Skin of body (tissue), 2 donors: ENCODE data around the gene NRN1. TPM values are rescaled to one million over a fixed set of nuclear protein-coding genes. Genes with fewer than 3 reads are reported as not detected.

ENCODE experiments used
- DNase-seq: peaks from one replicate; lab custom pipeline; 2025; lab: John Stamatoyannopoulos, UW
- total RNA-seq: library from RNA; depleted of rRNA; stranded (reverse); fragments of >200 nt; gene quantifications from one replicate; pipeline ENCODE4 v1.2.3, GENCODE V29; 2014

NRN1 gene
- total RNA-seq, 1 donor from 2014 or later = 19.7 TPM

GRCh38 chr6:6002848-6003620 lies 3.7 kb downstream of the NRN1 start:
- DNase-seq = no peak

GRCh38 chr6:6002005-6002847 lies 4.5 kb downstream of the NRN1 start:
- no peak for DNase-seq

GRCh38 chr6:6001443-6001842 lies 5.3 kb downstream of the NRN1 start:
- no peak for DNase-seq

GRCh38 chr6:5999688-6000608 lies 6.8 kb downstream of the NRN1 start:
- no peak for DNase-seq

GRCh38 chr6:5998711-5999687 lies 7.7 kb downstream of the NRN1 start:
- DNase-seq = peak; percentile 46

- DNase-seq = no peak
Measured at GRCh38 chr6:5998236-5998635, 8.5 kb downstream of the NRN1 start.

GRCh38 chr6:5997420-5997987 lies 9.2 kb downstream of the NRN1 start:
- DNase-seq = no peak

- peak; percentile 87 for DNase-seq
Measured at GRCh38 chr6:5996714-5997419, 9.9 kb downstream of the NRN1 start.

GRCh38 chr6:5995949-5996713 lies 10.6 kb downstream of the NRN1 start:
- peak; percentile 94 for DNase-seq

GRCh38 chr6:5995658-5995948 lies 11.1 kb downstream of the NRN1 start:
- no peak for DNase-seq

- no peak for DNase-seq
Measured at GRCh38 chr6:5994999-5995657, 11.6 kb downstream of the NRN1 start.

GRCh38 chr6:5994234-5994998 lies 12.3 kb downstream of the NRN1 start:
- DNase-seq = no peak

GRCh38 chr6:5992551-5993225 lies 14.0 kb downstream of the NRN1 start:
- DNase-seq = no peak

- no peak for DNase-seq
Measured at GRCh38 chr6:5990786-5991185, 15.9 kb downstream of the NRN1 start.

GRCh38 chr6:5989141-5989723 lies 17.5 kb downstream of the NRN1 start:
- no peak for DNase-seq

GRCh38 chr6:5986861-5987260 lies 19.9 kb downstream of the NRN1 start:
- DNase-seq = no peak
